Loucy (cell line): ENCODE measurements around the gene TRIM31.

ENCODE experiments used
- CTCF ChIP-seq: fragments of 200-600 bp; sonication (generic); conservative IDR thresholded peaks from 2 replicates; pipeline ENCODE4 v1.5.1; 2014; ENCODE audit warnings: mild to moderate bottlenecking, antibody characterized with exemption, low read length
- EZH2phosphoT487 ChIP-seq: fragments of 200-600 bp; IDR thresholded peaks from 2 replicates; pipeline ENCODE4 v1.6.1; 2018; ENCODE audit warnings: antibody characterized with exemption, mild to moderate bottlenecking, moderate library complexity, borderline replicate concordance

- TF ChIP-seq CTCF, result no peak
- TF ChIP-seq EZH2phosphoT487, result no peak
Measured at GRCh38 chr6:30101444-30102413, 11.2 kb downstream of the TRIM31 start.
